GM18498 (cell line): Measurements from ENCODE around the gene TSC1.

ENCODE experiments used
- ATAC-seq: cut with Tn5 transposase; IDR thresholded peaks from one replicate; pipeline ENCODE4 v1.9.1; 2021; ENCODE audit warnings: mild to moderate bottlenecking, moderate library complexity; ENCODE audit not compliant: unreplicated experiment

Gene TSC1

DNA sequence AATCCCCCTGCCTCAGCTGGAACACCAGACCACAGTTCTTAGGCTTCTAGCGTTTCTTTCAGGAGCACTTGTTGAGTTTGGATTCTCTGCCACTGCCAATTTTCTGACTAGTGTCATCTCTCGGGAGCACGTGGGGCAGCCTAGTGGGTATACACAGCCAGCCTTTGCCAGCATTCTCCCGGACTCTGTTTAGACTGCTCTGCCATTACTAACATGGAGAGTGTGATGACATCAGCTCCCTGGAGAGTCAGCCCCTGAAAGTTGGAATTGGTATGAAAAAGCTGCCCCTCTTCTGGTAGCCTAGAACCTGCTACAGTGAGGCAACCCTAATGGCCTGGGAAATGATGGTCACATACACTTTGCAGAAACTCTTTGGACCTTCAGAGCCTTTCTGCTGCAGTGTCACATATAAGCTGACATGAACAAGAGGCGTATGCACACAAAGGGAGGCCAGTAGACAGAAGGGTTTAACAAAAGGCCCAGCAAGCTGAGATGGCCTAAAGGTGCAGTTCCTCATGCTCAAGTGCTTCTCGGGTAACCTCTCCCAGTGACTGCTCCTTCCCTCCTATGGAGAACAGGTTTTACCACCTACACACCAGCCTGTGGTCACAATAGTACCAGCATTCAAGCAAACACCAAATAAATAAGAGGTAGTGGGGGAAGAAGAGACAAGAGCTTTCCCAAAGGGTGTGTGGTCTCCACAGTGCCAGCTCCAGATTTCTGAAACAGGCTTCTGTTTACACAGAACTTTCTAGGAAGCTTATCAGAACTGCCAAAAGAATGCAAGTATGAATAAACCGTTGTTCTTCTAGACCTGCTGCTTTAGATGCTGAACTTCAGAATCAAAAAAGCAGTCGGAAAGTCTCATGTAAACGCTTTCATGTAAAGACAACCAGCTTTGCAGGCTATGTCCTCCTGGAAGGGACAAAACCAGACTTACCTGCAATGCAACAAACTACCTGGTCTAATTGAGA, 49.3 kb downstream of the TSC1 start:
- ATAC-seq: no peak

DNA sequence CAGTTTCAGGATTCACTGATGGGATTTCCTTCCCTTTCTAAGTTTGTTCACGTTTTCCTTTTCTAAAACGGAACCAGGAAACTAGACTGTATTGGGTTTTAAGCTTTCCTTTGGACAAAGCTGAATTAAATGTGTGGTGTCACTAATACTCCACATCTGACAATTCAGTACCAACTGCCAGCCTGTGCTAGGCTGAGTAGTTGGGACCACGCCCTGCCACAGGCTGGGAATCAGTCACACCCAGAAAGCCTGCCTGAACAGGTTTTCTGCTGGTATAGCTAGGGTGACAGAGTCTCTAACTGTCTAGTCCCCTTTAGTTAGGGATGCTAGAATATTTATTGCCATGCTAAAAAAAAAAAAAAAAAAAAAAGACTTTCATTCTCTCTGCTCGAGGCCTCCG, 50.1 kb downstream of the TSC1 start:
- ATAC-seq: no peak

DNA sequence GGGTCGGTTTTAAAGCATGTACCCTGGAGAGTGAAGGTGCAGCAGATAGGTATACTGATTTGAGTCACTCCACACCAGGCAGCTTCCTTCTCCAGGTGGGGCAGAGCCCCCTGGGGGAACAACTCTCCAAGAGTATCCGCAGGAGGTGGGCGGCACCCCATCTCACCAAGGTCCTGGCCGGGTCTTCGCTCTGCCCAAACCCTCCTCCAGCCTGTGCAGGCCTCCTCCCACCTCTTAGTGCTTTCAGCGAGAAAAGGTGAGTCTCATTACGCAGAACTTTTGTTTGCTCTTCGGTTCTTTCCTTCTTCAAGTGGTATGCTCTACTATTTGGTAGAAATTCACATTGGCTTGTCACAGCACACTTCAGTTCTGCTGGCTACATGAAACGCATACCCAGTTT, 52.0 kb downstream of the TSC1 start:
- no peak for ATAC-seq

DNA sequence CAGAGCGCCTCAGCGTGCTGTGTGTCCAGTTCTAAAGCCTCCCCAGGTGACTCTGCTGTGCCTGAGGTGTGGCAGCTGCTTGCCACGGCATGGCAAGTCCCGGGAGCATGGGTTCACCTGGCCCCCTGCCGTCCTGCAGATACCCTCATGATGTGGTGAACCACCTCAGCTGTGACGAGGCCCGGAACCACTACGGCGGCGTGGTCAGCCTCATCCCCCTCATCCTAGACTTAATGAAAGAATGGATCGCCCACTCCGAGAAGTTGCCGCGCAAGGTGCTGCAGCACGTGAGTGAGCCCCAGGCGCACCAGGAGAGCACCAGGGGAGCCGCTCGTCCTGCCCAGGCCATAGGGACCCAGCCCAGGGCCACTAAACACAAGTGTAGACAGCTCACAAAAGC, 56.3 kb downstream of the TSC1 start:
- ATAC-seq: no peak

DNA sequence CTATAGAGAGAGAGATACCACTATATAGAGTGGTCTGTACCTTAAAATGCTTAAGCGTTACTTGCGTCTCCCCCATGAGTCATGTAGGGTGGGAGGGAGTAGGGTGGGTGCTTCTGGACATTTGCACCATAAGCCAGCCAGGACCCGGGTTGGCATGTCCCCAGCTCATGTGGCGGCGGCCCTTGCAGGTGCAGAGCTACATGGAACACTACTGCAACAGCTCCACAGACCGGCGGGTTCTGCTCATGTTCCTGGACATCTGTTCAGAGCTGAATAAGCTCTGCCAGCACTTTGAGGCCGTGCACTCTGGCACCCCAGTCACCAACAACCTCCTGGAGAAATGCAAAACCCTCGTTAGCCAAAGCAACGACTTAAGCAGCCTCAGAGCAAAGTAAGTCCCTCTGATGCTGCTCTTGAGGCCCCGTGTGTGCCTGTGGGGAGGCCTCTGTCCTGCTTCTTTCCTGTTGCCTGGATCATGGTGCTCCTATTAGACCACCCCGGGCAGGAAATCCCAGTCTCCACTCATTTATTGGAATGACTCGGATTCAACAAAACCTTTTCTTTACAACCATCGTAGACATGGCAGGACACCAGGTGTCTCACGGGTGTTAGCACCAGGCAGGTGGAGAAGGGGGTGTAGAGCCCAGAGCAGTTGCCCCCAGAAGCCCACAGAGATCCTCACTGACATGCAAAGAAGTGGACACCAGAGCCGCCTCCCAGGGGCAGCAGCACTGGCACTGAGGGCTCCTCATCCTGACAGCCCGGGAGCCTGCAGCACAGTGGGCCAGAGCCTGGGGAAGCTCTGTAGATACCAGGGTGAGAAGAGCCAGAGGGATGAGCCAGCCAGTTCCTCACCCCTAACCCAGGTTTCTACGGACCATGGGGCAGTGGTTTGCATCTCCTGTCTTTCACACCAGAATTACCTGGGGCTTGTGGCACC, 57.0 kb downstream of the TSC1 start:
- ATAC-seq: no peak

DNA sequence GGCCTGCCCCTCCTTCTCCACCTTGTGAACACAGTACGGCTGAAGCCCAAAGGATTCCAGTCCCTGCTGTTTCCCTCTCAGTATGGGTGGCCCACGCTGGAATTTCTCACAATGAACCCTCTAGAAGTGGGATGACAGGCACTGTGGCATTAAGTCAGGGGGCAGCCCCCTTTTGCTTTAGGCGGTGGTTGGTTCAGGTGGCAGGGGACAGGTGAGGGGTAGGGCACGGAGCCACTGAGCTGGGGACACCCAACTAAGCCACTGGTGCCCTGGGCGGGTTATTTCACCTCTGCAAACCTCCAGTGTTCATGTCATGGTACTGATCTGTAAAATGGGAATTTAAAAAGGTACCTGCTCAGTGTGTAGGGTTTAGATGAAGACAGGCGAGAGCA, 58.1 kb downstream of the TSC1 start:
- ATAC-seq: no peak

DNA sequence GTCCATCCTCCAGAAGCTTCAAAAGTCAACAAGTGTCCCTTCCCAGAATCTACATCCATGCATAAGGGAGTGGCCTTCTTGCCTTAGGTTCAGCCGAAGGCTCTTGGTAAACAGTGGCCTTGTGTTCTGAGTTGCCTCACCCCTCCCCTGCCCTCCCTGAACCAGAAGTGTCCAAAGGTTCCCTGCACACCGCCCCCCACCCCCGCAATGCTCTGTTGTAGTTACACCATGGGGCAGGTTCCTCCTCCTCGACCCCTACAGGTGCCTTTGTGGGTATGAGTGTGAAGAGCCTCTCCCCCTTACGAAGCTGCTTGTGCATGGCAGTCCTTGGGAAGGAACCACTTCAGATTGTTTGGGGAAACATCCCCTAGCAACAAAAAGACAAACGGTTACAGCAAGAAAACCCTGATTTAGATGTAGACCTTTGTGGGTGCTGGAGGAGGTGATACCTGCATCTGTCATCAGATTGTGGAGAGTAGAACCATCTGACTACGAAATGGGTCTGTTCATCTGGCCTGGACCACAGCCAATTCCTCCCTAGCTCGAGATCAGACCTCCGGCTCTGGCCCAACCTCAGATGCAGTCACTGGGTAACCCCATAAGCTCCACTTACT, 58.6 kb downstream of the TSC1 start:
- no peak for ATAC-seq

DNA sequence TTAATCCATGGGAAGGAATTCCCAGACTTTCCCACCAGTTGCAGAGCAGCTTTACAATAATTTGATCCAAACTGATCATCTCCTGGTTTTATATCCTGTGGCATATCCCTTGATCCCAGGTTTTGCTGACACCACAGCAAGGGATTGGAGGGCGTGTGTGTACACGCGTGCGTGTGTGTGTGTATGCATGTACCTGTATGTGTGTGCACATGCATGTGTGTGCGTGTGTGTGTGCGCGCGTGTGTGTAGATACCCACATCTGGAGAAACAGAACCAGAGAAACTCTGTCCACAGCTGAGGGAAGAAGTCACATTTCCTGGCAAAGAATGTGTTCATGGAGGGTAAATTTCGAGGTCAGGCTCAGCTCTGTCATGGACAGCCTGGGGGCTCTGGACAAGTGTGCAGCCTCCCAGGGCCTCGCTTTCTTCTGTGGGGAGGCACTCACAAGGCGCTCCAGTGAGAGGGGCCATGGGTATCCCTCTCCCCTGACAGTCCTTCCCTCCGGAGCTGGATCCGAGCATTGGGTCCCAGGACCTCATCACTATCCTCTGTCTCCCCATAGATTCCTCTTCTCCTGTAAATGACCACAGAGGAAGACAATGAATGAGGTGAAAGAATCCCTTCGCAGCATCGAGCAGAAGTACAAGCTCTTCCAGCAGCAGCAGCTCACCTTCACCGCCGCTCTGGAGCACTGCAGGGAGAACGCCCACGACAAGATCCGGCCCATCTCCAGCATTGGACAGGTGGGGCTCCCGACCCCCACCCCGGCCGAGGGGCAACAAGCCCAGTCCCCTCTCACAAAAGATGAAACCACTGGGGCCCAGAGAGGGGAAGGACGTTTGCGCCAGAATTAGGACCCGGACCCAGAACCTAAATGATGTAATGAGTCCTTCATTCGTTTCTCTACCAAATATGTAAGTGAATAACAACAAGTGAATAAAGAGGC, 60.8 kb downstream of the TSC1 start:
- no peak for ATAC-seq

DNA sequence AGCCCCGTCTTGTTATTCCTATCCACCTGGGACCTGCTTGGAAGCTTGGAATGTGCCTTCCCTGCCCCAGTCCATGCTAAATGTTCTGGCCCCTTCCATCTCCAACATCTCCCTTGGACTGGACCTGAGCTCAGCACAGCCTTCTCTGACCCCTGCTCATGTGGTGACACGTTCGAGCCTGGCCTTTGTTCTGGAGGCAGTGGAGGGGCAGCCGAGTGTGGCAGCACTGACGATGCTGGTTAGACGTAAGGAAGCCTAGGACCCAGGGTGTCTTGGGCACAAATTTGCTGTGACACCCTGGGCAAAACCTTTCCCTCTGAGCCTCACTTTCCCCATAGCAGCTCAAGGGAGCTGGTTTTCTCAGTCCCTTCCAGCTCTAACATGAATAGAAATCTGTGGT, 61.8 kb downstream of the TSC1 start:
- ATAC-seq: no peak

DNA sequence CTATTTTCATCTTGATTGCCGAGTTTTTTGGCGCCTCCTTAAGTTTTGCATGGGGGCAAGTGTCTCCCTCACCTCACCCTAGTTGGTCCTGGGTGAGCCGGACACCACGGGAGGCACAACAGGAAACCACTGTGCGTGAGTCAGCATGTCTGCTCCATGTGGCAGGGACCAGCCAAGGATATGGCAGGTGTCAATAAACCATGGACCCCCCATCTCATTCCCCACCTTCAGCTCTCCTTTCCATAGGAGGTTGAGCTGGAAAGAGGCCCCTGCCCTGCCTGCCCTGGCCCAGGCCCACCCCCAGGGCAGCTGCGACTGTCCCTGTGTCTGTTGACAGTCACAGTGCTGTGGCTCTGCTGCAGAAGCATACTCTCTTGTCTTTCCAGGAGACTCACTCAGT, 62.6 kb downstream of the TSC1 start:
- ATAC-seq: no peak

DNA sequence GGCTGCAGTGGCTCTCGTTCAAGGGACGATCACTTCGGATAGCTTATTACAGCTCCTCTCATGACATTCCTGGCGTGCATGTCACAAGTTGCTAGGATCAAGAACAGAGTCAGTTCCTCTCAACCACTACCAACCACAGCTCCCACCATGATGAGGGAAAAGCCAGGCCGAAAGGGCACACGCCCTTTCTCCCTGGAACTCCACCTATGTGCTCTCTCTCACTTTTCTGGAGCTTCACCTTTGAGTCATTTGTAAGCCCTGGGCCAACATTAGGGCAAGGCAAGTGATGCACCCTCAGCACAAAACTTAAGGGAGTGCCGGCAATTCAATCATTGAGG, 64.1 kb downstream of the TSC1 start:
- no peak for ATAC-seq

DNA sequence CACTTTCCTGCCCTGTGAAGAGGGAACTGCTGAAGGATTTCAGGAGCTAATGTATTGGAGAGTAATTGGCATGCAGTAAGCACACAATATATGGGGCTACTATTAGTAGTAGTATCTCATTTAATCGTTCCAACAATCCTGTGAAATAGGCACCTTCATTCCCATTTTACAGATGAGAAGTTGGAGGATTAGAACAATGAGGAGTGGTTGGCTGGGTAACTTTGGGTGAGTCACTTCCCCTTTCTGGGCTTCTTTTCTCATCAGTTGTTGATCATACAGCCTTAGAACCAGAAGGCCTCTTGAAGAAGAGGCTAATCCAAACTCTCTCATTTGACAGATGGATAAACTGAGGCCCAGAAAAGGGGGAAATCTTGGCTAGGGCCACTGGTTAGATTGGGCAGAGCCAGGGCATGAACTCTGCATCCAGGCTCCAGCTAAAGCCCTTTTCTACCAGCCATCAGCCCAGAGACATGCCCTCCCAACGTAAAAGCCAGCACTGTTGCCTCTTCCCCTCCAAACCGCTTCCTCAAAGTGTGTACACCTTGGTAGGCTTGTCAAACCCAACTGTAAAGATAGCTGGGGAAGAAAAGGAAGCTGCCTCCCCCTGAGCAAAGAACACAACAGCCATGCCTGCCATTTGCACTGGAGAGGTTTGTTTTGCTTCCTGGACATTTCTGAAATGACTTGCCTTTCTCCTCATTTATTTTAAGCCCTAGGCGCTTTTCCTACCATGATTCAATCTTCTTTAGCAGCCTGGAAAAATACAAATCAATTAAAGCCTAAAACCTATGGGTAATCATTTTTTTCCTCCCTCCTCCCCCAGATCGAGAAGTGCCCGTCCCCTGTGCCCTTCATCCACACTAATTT, 64.7 kb downstream of the TSC1 start:
- no peak for ATAC-seq

DNA sequence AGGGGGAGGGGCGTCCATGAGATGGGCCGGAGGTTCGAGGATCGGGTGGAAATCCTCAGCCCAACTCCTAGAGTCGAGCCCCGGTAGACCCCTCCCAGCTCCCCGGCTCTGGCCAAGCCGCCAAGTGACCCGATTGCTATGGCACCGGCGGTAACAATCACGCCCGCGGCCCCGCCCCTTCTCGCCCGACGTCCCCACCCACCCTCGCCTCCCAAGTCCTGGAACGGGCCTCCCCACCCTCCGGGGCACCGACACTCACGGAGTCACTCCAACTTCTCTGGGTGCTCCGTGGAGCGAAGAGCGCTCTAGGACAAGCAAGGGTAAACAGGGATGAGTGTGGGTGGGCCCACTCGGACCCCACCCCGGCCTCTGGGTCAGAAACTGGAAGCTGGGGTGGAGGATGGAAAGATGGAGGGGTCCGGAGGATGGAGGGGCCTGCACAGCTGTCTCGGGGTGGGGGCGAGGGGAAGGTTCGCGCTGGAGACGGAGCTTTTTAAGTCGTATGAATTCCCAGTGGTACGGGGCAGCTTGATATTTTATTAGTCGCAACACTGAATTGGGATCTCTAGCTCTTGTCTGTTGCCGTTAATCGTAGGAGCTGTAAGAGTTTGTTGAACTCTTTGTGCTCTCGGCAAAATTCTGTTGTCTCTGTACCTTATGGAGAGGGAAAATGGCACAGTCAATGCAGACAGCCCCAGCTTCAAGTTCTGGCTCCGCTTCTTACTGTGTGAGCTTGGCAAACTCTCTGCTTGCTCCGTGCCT, 65.5 kb downstream of the TSC1 start, which contains the start of gene SPACA9:
Gene SPACA9 (plus strand): TSS at position 204 of the 762 bp plus-strand sequence. CDS start 5,050 bp downstream, outside the sequence.
- no peak for ATAC-seq

DNA sequence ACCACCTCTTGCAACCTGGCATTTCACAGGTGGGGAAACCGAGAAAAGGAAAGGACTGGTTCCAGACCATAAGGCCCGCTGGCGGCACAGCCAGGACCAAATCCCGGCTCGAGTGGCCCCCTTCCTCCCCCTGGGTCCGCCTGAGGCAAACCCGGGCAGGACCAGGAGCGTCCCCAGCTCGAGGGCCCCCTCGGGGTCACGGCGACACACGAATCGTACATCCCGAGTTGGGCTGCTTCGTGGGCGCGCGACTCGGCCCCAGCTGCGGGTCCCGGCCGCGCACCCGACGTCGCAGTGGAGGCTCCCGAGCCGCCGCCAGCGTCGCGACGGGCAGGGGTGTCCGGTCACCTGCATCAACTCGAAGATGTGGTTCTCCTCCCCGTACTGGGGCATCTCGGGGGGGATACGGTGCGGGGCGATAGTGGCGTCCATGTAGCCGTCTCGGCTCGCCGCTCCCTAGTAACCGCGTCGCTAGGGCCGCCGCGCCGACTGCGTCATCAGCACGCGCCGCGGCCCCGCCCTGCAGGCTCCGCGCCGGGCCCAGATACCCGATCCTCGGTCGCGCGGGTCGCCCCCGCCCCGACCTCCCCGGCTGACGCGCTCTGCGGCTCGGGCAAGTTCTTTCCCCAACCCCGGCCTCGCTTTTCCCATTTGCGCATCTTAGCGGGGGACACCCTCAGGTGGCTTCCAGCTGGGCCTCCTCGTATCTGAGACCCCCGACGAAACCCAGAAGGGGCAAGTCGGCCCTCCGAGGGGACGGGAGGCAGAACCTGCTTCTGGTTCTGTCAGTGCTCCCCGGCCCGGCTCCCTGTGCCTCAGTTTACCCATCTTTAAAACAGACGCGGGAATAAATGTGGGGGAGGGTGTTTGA, 66.4 kb downstream of the TSC1 start, which contains the start of gene AK8:
Gene AK8 (minus strand): TSS at position 461 of the 871 bp plus-strand sequence. CDS start 29 bp downstream, at position 432.
- ATAC-seq: peak; percentile 77

DNA sequence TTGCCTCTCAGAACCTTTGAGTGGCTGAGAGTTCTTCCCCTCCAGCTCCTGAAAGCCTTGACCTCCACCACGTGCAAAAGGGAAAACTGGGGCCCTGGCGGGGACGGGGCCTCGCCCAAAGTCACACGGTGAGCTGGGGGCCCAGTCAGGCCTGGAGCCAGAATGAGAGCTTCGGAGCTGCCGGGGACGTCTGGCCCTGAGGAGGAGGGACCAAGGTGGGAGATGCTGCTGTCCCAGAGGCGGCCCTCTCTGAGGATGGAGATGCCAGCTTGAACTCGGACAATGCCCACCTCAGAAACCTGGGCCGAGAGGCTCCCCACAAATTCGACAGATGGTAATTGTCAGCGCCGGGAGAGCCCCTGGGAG, 67.0 kb downstream of the TSC1 start:
- no peak for ATAC-seq

DNA sequence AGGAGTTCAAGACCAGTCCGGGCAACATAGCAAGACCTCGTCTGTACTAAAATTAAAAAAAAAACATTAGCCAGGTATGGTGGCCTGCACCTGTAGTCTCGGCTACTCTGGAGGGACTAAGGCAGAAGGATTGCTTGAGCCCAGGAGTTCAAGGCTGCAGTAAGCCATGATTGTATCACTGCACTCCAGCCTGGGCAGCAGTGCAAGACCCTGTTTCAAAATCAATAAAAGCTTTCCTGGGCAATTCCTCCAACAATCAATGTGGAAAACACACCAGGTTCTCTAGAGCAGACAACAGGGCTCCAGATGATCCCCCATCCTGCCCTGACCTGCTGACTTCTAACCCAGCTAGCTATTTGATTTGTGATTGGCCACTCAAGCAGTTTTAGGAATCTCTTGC, 67.6 kb downstream of the TSC1 start:
- no peak for ATAC-seq

DNA sequence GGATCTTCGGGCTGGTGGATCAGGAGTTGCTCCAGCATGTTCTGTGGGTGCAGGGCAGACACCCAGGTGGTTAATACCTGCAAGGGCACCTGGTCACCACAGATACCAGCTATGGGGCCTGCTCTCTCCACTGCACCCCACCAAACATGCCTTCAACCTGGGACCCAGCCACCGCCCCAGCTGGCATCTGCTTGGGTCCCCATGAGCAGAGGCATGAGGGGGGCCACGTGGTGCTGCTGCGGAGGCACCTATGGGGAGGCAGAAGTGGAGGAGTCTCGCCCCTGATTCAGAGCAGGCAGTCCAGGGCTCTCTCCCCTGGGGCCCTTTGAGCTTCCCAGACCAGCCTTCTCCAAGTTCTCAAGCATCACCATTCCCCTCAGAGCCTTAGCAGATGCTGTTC, 69.3 kb downstream of the TSC1 start:
- no peak for ATAC-seq
